ENCODE data around the gene MYL1.

MYL1 gene

GRCh38 chr2:210264282-210264681 is 50.7 kb downstream of the MYL1 start:
- no peak for DNase-seq (ENCODE audit: low spot score)

GRCh38 chr2:210263841-210264240 is 51.1 kb downstream of the MYL1 start:
- DNase-seq (ENCODE audit: low spot score): no peak

GRCh38 chr2:210262036-210262435 is 52.9 kb downstream of the MYL1 start:
- DNase-seq (ENCODE audit: low spot score): no peak

GRCh38 chr2:210259687-210260086 is 55.3 kb downstream of the MYL1 start:
- no peak for DNase-seq (ENCODE audit: low spot score)

GRCh38 chr2:210252699-210253606 is 62.0 kb downstream of the MYL1 start:
- DNase-seq (ENCODE audit: low spot score): no peak

GRCh38 chr2:210250622-210251021 is 64.4 kb downstream of the MYL1 start:
- no peak for DNase-seq (ENCODE audit: low spot score)
